ENCODE results near the gene POMT2.

DNA sequence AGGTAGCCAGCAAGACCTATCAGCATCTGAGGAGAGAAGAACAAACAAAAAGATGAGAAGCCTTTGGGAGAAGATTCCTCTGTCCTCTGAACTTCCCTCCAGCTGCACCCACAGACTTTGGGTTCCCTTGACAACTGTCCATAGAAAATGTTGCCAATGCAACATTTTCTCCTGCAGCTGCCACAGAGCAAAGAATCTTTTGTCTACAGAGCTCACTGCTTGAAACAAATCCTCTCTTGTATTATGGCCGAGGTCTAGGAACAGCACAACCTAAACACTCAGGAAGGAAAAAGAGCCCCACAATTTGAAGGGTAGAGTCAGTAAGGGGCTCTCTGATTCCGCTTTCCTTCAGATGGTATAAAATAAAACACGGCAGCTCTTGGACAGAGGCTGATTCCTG is 14.3 kb downstream of the POMT2 start:
- TF ChIP-seq CTCF (IDR thresholded peaks at IDR 0.05; ENCODE audit: low read depth, low read length) (no peak), POLR2A (IDR thresholded peaks at IDR 0.05; ENCODE audit: extremely low read depth, insufficient read length) (no peak), MYC (IDR thresholded peaks at IDR 0.05; ENCODE audit: low read depth, low read length) (no peak)
- TF ChIP-seq, protein P1, sequence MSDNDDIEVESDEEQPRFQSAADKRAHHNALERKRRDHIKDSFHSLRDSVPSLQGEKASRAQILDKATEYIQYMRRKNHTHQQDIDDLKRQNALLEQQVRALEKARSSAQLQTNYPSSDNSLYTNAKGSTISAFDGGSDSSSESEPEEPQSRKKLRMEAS (IDR thresholded peaks at IDR 0.05; ENCODE audit: low read depth, low read length): no peak
